GM12875 (cell line): ENCODE results near the gene SCUBE1.

Experiments used
- H3K4me3 ChIP-seq: one replicate; pipeline ENCODE4 v1.5.1; 2011; ENCODE audit warnings: low read depth, low read length, control low read depth
- TF ChIP-seq, protein P1 (sequence below): IDR thresholded peaks from 2 replicates; pipeline ENCODE4 v1.5.1; 2011; ENCODE audit warnings: low read depth, mild to moderate bottlenecking, control low read depth, inconsistent platforms, low read length, moderate library complexity, borderline replicate concordance; ENCODE audit not compliant: insufficient read depth

The SCUBE1 gene

DNA sequence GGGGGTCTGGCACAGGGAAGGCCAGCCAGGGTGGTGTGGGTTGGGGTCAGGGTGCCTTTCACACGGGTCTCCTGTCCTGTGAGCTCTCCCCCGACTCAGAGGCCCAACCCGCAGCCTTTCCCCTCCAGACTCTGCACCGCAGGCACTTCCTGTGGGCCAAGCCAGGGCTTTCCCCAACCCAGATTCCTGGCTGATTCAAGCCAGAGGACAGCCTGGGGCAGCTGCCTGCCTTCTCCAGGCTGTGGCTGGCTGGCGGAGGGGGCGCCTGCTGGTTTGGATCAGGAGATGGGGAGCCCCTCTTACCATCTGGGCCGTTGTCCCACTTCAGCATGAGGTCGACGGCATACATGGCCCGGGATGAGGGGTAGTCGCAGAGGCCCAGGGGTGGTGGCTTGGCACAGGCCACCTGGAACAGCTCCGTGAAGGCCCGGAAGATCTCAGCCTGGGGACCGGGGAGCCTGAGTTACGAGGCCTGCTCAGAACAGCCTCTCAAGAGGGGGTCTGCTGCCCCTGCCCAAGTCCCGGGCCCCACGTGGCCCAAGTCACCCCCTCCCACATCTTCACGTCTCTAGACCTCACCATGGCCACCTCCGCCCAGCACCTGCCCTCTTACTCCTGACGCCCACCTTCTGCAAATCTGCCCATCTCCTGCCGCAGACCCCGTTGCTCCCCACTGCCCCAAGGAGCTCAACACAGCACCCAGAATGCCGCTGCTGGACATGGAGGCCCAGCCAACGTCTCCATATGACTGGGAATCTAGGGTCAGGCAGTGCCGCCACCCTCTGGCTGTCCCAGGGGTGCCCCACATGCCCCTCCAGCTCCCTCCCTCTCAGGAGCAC lies 174.5 kb downstream of the SCUBE1 start:
- H3K4me3 ChIP-seq, result no peak overlapping the region
- TF ChIP-seq, protein P1, sequence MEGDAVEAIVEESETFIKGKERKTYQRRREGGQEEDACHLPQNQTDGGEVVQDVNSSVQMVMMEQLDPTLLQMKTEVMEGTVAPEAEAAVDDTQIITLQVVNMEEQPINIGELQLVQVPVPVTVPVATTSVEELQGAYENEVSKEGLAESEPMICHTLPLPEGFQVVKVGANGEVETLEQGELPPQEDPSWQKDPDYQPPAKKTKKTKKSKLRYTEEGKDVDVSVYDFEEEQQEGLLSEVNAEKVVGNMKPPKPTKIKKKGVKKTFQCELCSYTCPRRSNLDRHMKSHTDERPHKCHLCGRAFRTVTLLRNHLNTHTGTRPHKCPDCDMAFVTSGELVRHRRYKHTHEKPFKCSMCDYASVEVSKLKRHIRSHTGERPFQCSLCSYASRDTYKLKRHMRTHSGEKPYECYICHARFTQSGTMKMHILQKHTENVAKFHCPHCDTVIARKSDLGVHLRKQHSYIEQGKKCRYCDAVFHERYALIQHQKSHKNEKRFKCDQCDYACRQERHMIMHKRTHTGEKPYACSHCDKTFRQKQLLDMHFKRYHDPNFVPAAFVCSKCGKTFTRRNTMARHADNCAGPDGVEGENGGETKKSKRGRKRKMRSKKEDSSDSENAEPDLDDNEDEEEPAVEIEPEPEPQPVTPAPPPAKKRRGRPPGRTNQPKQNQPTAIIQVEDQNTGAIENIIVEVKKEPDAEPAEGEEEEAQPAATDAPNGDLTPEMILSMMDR, result no peak

DNA sequence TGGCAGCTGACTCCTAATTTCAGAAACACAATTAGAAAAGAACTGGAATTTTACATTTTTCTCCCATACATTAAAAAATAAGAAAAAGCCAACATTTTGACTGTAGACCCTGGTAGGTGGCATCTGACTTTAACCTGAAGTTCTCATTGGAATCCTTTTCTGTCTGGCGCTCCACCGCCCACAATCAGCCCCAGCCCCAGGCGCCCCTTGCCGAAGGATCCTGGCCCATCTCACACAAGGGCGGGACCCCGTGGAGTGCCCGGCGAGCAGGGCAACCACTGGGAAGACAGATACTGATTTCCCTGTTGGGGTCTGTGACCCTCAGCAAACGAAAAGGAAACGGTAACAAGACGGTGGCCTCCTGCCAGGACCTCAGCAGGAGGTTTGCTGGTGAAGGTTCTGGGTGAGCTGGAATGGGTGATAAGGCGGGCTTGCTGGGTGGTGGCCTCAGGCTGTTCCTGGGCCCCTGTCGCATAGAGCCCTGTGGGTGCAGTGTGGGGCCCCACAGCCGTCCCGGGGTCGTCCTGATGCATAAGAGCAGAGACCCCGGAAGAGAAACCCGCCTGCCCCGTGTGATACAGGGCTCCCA lies 176.1 kb downstream of the SCUBE1 start:
- TF ChIP-seq, protein P1, result no peak
- H3K4me3 ChIP-seq, result no peak overlapping the region

DNA sequence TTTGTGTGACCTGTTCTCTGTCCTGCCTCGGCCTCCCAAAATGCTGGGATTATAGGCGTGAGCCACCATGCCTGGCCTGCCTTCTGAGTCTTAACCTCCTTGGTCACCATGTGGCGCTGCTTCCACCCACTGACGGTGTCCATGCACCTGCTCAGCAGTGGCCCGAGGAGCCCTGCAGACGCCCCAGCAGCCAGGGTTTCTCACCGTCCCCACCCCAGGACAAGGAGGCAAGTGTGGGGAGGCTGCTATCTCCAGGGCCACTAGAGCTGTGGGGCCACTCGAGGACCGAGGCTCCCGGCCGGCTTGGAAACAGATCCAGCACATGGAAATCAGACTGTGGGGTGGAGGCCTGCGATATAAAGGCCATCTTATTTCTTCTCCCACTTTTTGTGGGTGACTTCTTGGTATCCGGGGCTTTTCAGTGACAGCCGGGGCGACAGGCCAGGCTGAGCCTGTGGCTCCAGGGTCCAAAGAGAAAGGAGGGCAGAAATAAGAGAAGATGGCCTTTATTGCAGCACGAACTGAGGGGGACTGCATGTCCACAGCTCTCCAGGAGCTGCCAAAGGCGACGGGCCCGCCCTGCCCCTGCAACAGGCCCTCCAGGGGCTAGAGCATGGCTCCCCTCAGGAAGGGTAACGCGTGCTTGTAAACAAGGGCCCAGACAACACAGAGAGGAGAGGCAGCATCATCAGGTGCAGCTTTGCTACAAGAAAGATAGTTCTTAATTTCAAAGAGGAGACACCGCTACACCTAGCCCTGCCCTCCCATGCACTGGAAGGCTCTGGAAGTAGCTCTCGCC lies 176.8 kb downstream of the SCUBE1 start:
- H3K4me3 ChIP-seq, result no peak overlapping the region
- TF ChIP-seq, protein P1, result no peak

DNA sequence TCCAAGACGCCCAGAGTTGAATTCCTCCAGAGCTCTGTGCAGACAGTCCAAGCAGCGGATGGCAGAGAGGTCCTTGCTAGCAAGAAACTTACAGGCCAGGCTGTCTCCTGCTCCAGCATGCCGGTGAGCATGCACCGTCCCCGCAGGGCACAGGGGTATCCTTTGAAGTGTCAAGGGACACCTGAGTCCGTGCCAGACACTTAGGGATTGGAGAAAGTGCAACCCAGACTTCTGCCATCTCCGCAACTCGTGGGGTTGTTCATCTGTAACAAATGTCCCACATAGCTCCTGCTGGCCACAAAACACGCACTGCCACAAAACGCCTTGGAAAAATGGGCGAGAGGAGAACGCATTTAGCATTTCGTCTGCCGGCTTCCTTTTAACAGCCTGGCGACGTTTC lies 178.5 kb downstream of the SCUBE1 start:
- TF ChIP-seq, protein P1, result no peak
- no peak overlapping the region for H3K4me3 ChIP-seq

DNA sequence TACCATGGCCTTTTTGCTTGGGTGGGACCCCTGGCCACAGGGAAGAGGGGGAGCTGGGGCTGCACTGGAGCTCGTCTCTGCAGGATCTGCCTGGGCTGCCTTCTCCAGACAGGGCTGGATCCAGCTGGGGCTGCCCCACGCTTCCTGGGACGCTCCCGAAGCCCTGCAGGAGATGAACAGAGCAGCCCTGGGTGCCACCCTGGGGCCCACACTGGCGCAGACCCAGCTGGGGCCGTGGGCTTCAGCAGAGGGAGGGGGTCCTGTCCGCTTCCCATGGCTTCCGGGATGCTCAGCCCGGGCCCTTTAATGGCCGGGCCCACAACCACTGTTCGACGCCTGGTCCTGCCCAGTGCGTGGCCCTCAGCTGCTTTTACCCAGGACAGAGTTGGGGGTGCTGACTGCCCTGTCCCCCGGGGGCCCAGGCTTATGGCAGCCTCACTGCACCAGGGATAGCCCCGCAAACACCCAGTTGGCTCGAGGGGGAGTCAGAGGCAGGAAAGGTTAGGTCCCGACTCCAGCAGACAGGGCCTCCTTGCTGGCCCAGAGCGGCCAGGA lies 179.9 kb downstream of the SCUBE1 start:
- H3K4me3 ChIP-seq, result no peak overlapping the region
- TF ChIP-seq, protein P1, result no peak

DNA sequence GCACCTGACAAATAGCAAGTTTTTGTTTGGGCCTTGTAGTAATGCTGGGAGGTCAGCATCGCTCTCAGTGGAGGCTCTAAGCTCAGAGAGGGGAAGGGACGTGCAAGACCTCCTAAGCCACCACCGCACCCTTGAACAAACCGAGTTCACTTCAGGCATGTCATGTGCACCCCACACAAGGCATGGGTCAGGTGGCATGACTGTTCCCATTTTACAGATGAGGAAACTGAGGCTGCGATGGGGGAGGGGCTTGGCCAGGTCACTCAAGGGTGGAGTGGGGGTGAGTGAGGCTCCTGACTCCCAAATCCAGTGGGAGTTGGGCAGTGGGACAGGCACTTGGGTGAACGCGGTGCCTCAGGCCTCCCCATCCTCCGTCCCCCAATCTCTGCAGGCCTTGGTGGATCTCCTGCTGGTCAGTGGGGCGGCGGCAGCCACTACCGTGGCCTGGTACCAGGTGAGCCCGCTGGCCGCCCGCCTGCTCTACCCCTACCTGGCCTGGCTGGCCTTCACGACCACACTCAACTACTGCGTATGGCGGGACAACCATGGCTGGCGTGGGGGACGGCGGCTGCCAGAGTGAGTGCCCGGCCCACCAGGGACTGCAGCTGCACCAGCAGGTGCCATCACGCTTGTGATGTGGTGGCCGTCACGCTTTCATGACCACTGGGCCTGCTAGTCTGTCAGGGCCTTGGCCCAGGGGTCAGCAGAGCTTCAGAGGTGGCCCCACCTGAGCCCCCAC lies 180.6 kb downstream of the SCUBE1 start:
- TF ChIP-seq, protein P1, result no peak
- no peak overlapping the region for H3K4me3 ChIP-seq
